ENCODE measurements around the gene AMMECR1L. TPM values are rescaled to one million over a fixed set of nuclear protein-coding genes. Genes with fewer than 3 reads are reported as not detected.

AMMECR1L gene
- total and polyA plus RNA-seq, 2 of the 4 experiments (the other 2 are of a cell fraction), result 13.4 to 14.0 TPM

GRCh38 chr2:127888772-127889171 is 3.0 kb upstream of the AMMECR1L start:
- TF ChIP-seq MAZ (IDR thresholded peaks at IDR 0.05; ENCODE audit: borderline replicate concordance, low read depth, low read length), result no peak
- TF ChIP-seq RCOR1 (IDR thresholded peaks at IDR 0.05; ENCODE audit: insufficient replicate concordance, low read length), result no peak
- TF ChIP-seq RFX5 (IDR thresholded peaks at IDR 0.05; ENCODE audit: low read depth, low read length), result no peak
- no peak for TF ChIP-seq SMC3 (IDR thresholded peaks at IDR 0.05; ENCODE audit: low read depth, low read length)
- TF ChIP-seq MAFK (IDR thresholded peaks at IDR 0.05; ENCODE audit: low read depth, low read length), result no peak
- no peak for TF ChIP-seq CHD1 (IDR thresholded peaks at IDR 0.05; ENCODE audit: low read depth, low read length)
- TF ChIP-seq FOS (IDR thresholded peaks at IDR 0.05; ENCODE audit: low read depth, low read length), result no peak
- TF ChIP-seq ELK1 (IDR thresholded peaks at IDR 0.05; ENCODE audit: borderline replicate concordance, low read depth, low read length), result no peak
- TF ChIP-seq USF2 (IDR thresholded peaks at IDR 0.05; ENCODE audit: low read depth, low read length), result no peak
- TF ChIP-seq POLR2A (IDR thresholded peaks at IDR 0.05; ENCODE audit: low read depth, low read length), result no peak
- no peak for TF ChIP-seq RAD21 (IDR thresholded peaks at IDR 0.05; ENCODE audit: low read length)
- no peak for TF ChIP-seq CEBPB (IDR thresholded peaks at IDR 0.05; ENCODE audit: low read depth, low read length)
- no peak for TF ChIP-seq CTCF (conservative IDR thresholded peaks at IDR 0.05; ENCODE audit: low read depth, low read length)
- no peak for TF ChIP-seq NFE2L2 (IDR thresholded peaks at IDR 0.05; ENCODE audit: low read depth, low read length)
- TF ChIP-seq MXI1 (IDR thresholded peaks at IDR 0.05; ENCODE audit: borderline replicate concordance, low read depth, low read length), result no peak
- TF ChIP-seq BHLHE40 (IDR thresholded peaks at IDR 0.05; ENCODE audit: low read depth, low read length), result no peak
- no peak overlapping the region for H3K4me3 ChIP-seq (ENCODE audit: insufficient read depth, low read depth, low read length)
- no peak overlapping the region for H2AFZ ChIP-seq (replicated peaks; ENCODE audit: low read length, poor library complexity)
- peaks cover 8% of the 10 kb centered on the region for H3K4me1 ChIP-seq (ENCODE audit: control insufficient read depth, insufficient read depth, low read length)
- CTCF ChIA-PET, result no interaction called here
- H2BK15ac ChIP-seq (ENCODE audit: low read depth, low read length), result no peak overlapping the region
- POLR2A ChIA-PET (ENCODE audit: unreplicated experiment), result no interaction called here
- no peak overlapping the region for H2AK5ac ChIP-seq (ENCODE audit: low read depth, low read length)
- no peak overlapping the region for H4K8ac ChIP-seq (ENCODE audit: low read depth in 2 of 2, low read length in 2 of 2)
- no peak overlapping the region for H4K5ac ChIP-seq (ENCODE audit: low read depth, low read length)
- WGBS, 2 experiments (ENCODE audit: extremely low coverage in 2 of 2, insufficient read length in 1 of 2), result no CpG with 5 or more reads among the region's 1 CpG
- no peak overlapping the region for H3K14ac ChIP-seq (replicated peaks; ENCODE audit: low read depth, low read length)
- H3K27ac ChIP-seq (ENCODE audit: insufficient read depth, low read length), result no peak overlapping the region
- DNase-seq (no peak), ATAC-seq (ENCODE audit: low read depth) (no peak)
- H4K20me1 ChIP-seq (ENCODE audit: insufficient read depth, low read length), result peaks cover 11% of the 10 kb centered on the region; the same call in 1 of the 2 replicates
- H2BK20ac ChIP-seq (ENCODE audit: low read depth, low read length), result no peak overlapping the region
- H3K4me2 ChIP-seq (ENCODE audit: low read depth, low read length), result no peak overlapping the region
- H4K91ac ChIP-seq (ENCODE audit: insufficient read depth, low read depth, low read length), result no peak overlapping the region
- no peak overlapping the region for H2AK9ac ChIP-seq (replicated peaks; ENCODE audit: low read depth, low read length, poor library complexity)
- H3K9me1 ChIP-seq (ENCODE audit: insufficient read depth, low read length), result no peaks in the 10 kb centered on the region
- H3K23ac ChIP-seq (ENCODE audit: low read depth, low read length), result peak overlapping the region; percentile 4; the same call in 1 of the 2 replicates
- no peak overlapping the region for H3K9ac ChIP-seq (ENCODE audit: low read depth, low read length)
- no peak overlapping the region for H2BK120ac ChIP-seq (ENCODE audit: low read depth, low read length)
- BruUV-seq (replicated peaks), result no TSS peak
- intact Hi-C loops (cut with micrococcal nuclease), result no loop called here
- no peak overlapping the region for H3K4ac ChIP-seq (ENCODE audit: low read depth, low read length)
- dilution Hi-C loops (cut with HindIII; ENCODE audit: low sequenced_read_pairs, unreplicated experiment), result no loop called here
- H3K9me3 ChIP-seq (ENCODE audit: control insufficient read depth, insufficient read depth, low read length), result no peaks in the 10 kb centered on the region
- H3K79me1 ChIP-seq (ENCODE audit: low read depth in 1 of 2, low read length in 2 of 2), result peaks cover 3 to 30% of the 10 kb centered on the region in 2 experiments; a peak in 3 of 4 replicates
- no peaks in the 10 kb centered on the region for H3K36me3 ChIP-seq (ENCODE audit: control insufficient read depth, insufficient read depth, low read length)
- H3K18ac ChIP-seq (ENCODE audit: low read depth, low read length), result no peak overlapping the region
- no peak overlapping the region for H3K56ac ChIP-seq (ENCODE audit: extremely low read depth, insufficient read depth, low read length)
- H2BK5ac ChIP-seq (ENCODE audit: low read depth, low read length, poor library complexity, severe bottlenecking), result no peak overlapping the region
- in situ Hi-C loops (cut with MboI; ENCODE audit: low sequenced_read_pairs), result loop anchor here (25.0 kb wide), 1 partner anchor 424 kb away; the partner anchor contains the start of gene HS6ST1
- no peaks in the 10 kb centered on the region for H3K27me3 ChIP-seq (ENCODE audit: control insufficient read depth, insufficient read depth, low read length)

Data from IMR-90 (cell line).